ENCODE data around the gene NACC2. TPM values are rescaled to one million over a fixed set of nuclear protein-coding genes. Genes with fewer than 3 reads are reported as not detected.

Gene NACC2
- total and polyA plus RNA-seq, 2 of the 8 experiments (the other 6 are each of a cell fraction or from before 2014, with no cell fraction given) = 8.3 to 14.0 TPM

DNA sequence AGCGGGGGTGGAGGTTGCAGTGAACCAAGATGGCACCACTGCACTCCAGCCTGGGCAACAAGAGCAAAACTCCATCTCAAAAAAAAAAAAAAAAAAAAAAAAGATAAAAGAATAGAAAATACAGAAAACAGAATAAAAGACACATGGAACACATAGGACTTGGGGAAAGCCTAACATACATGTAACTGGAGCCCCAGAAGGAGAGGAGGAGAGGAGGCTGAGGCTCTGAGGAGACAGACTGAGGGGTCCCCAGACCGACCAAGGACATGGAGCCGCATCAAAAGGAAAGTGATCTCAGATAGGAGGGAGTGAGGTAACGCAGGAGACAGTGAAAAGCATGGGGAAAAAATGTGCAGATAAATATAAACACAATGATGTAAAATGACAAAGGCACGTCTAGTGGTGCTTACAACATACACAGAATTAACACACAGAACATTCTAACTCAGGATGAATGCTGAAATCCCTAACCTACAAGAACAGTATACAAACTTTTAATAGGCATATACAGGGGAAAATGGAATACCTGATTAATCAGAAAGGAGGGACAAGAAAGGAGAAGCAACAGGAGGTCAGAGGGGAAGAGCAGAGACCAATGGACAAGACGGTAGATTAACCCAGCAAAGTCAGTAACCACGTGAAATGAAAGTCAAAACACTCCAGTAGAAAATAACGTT, 68.7 kb downstream of the NACC2 start:
- no peaks in the 10 kb centered on the region; a peak in 1 of 4 replicates for H3K79me2 ChIP-seq (ENCODE audit: control insufficient read depth in 1 of 2, insufficient read depth in 2 of 2, low read length in 2 of 2)
- peaks cover 2 to 12% of the 10 kb centered on the region in 2 experiments; a peak in 1 of 4 replicates for H3K9me3 ChIP-seq (ENCODE audit: insufficient read depth in 2 of 2, low read depth in 1 of 2, low read length in 1 of 2)
- no peaks in the 10 kb centered on the region; a peak in 1 of 7 replicates for H3K27me3 ChIP-seq (replicated peaks in 1 of 4; ENCODE audit: control insufficient read depth in 3 of 4, extremely low read depth in 1 of 4, insufficient read depth in 3 of 4, low read length in 3 of 4)
- POLR2A ChIA-PET (ENCODE audit: partially characterized antibody) = no interaction called here
- H4K91ac ChIP-seq (replicated peaks; ENCODE audit: insufficient read length, low read length) = no peak overlapping the region
- H4K20me1 ChIP-seq (replicated peaks in 1 of 2; ENCODE audit: control insufficient read depth in 1 of 2, insufficient read depth in 2 of 2, low read length in 2 of 2) = peaks cover 0 to 6% of the 10 kb centered on the region in 2 experiments
- no peak overlapping the region for H3K4ac ChIP-seq (replicated peaks; ENCODE audit: insufficient read length, low read depth, low read length)
- H3K23ac ChIP-seq (ENCODE audit: insufficient read length) = no peak overlapping the region
- peaks cover 12% of the 10 kb centered on the region for H3K79me1 ChIP-seq (ENCODE audit: low read depth, low read length)
- H2AFZ ChIP-seq (ENCODE audit: low read length) = no peak overlapping the region
- FAIRE-seq = no peak
- no peak overlapping the region for H2BK5ac ChIP-seq (ENCODE audit: low read depth, low read length)
- H3K56ac ChIP-seq (replicated peaks; ENCODE audit: insufficient read length, low read depth, low read length) = no peak overlapping the region
- peaks cover 0 to 3% (median 0%) of the 10 kb centered on the region in 4 experiments; a peak in 2 of 8 replicates for H3K36me3 ChIP-seq (ENCODE audit: control insufficient read depth in 2 of 4, insufficient read depth in 4 of 4, low read length in 3 of 4)
- H2BK20ac ChIP-seq (ENCODE audit: low read length) = no peak overlapping the region
- no peak overlapping the region for H3K4me2 ChIP-seq (ENCODE audit: insufficient read depth in 1 of 2, low read depth in 2 of 2, low read length in 2 of 2)
- H4K5ac ChIP-seq (ENCODE audit: insufficient read length, low read depth, low read length) = no peak overlapping the region
- no peak overlapping the region for H3K9ac ChIP-seq (replicated peaks in 1 of 4; ENCODE audit: extremely low read depth in 1 of 4, low read depth in 3 of 4, low read length in 3 of 4)
- peaks cover 5% of the 10 kb centered on the region; the same call in 1 of the 2 replicates for H3K23me2 ChIP-seq (ENCODE audit: low read depth, low read length)
- H3K14ac ChIP-seq (ENCODE audit: insufficient read length) = no peak overlapping the region
- H4K8ac ChIP-seq (ENCODE audit: extremely low read depth, insufficient read depth, low read length) = no peak overlapping the region
- peaks cover 0 to 6% (median 6%) of the 10 kb centered on the region in 4 experiments; a peak in 5 of 7 replicates for H3K4me1 ChIP-seq (replicated peaks in 1 of 4; ENCODE audit: control insufficient read depth in 3 of 4, insufficient read depth in 4 of 4, low read length in 3 of 4)
- CTCF ChIA-PET (ENCODE audit: partially characterized antibody) = no interaction called here
- no peak for DNase-seq (ENCODE audit: low read depth in 1 of 2, low spot score in 2 of 2)
- H3K4me3 ChIP-seq (ENCODE audit: extremely low read depth in 1 of 4, insufficient read depth in 2 of 4, low read depth in 3 of 4, low read length in 4 of 4) = no peak overlapping the region
- H2BK12ac ChIP-seq (ENCODE audit: low read depth, low read length) = no peak overlapping the region
- no peak overlapping the region for H2AK5ac ChIP-seq (ENCODE audit: low read depth, low read length)
- no peak overlapping the region for H2BK120ac ChIP-seq (replicated peaks; ENCODE audit: low read depth, low read length)
- H2BK15ac ChIP-seq (ENCODE audit: low read length) = no peak overlapping the region
- no peak overlapping the region for H3K27ac ChIP-seq (ENCODE audit: low read depth, low read length)
- 91% methylated on average over 8 of the region's 8 CpGs; no CpG with 5 or more reads in 1 of the 2 experiments for WGBS, 2 experiments (ENCODE audit: extremely low coverage in 1 of 2, insufficient coverage in 1 of 2, insufficient read length in 1 of 2, insufficient replicate concordance in 2 of 2, low coverage in 1 of 2, low lambda C conversion rate in 2 of 2, missing lambda C conversion rate in 1 of 2)
- H3K18ac ChIP-seq (ENCODE audit: extremely low read depth, low read length) = no peak overlapping the region
- TF ChIP-seq KDM5A (IDR thresholded peaks at IDR 0.05; ENCODE audit: low read length) (no peak), PHF8 (conservative IDR thresholded peaks at IDR 0.05; ENCODE audit: low read depth, low read length) (no peak), EGR1 (IDR thresholded peaks at IDR 0.05; ENCODE audit: borderline replicate concordance, low read depth, low read length) (no peak), RNF2 (IDR thresholded peaks at IDR 0.05; ENCODE audit: borderline replicate concordance, low read depth, low read length, missing control alignments, poor library complexity, severe bottlenecking) (no peak), ZNF274 (IDR thresholded peaks at IDR 0.05; ENCODE audit: borderline replicate concordance, extremely low read depth, low read length) (no peak), RBBP5 (IDR thresholded peaks at IDR 0.05; ENCODE audit: borderline replicate concordance, low read depth, low read length) (no peak), TEAD4 (IDR thresholded peaks at IDR 0.05; ENCODE audit: low read depth, low read length) (no peak), CHD1 (IDR thresholded peaks at IDR 0.05; ENCODE audit: low read depth, low read length) (no peak), POLR2A (IDR thresholded peaks at IDR 0.05; ENCODE audit: control extremely low read depth in 1 of 2, low read depth in 2 of 2, low read length in 2 of 2) (no peak), JUN (IDR thresholded peaks at IDR 0.05; ENCODE audit: low read depth, low read length) (no peak), EP300 (IDR thresholded peaks at IDR 0.05; ENCODE audit: borderline replicate concordance in 1 of 2, low read depth in 2 of 2, low read length in 2 of 2) (no peak)
- TF ChIP-seq, protein P1, sequence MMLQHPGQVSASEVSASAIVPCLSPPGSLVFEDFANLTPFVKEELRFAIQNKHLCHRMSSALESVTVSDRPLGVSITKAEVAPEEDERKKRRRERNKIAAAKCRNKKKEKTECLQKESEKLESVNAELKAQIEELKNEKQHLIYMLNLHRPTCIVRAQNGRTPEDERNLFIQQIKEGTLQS (IDR thresholded peaks at IDR 0.05; ENCODE audit: insufficient read depth, low read depth, low read length) = no peak
